HL-60/S4 treated with phorbol 12-myristate 13-acetate at 8.2 ng/mL for 4 days and 3 days (cell line): ENCODE measurements around the gene PCDHA11.
"Not testable (repeated sequence)": the region's sequence is repeated elsewhere in the genome, so short reads cannot be mapped to it uniquely, and the experiment has no call there.

Experiments used
- in situ Hi-C: fragments of 300-500 bp; cut with MboI; formaldehyde crosslinking; loops from 2 replicates; pipeline ENCODE4 v1.15.0; 2022; ENCODE audit warnings: low sequenced_read_pairs

PCDHA11 gene

GRCh38 chr5:140868721-140869554 is at the start of gene PCDHA11:
Gene PCDHA11, plus strand, starts transcription at chr5:140868957. Its CDS starts 147 bp downstream, at chr5:140869104.
- in situ Hi-C loops: no loop called here

- in situ Hi-C loops: no loop called here
These were observed 47.1 kb upstream of the PCDHA11 start, which contains the start of gene PCDHA5 for GRCh38 chr5:140821375-140822280. Gene PCDHA5, plus strand, starts transcription at chr5:140821613.

- in situ Hi-C loops: no loop called here
These were observed 46.5 kb upstream of the PCDHA11 start for GRCh38 chr5:140822281-140822629.

GRCh38 chr5:140822969-140823368 is 45.8 kb upstream of the PCDHA11 start:
- in situ Hi-C loops: not testable (repeated sequence)

- in situ Hi-C loops: no loop called here
These were observed 45.3 kb upstream of the PCDHA11 start for GRCh38 chr5:140823475-140823874.

- in situ Hi-C loops: no loop called here
These were observed 40.9 kb upstream of the PCDHA11 start, which contains the start of gene PCDHA6 for GRCh38 chr5:140827704-140828361. Gene PCDHA6, plus strand, starts transcription at chr5:140827960. Its CDS starts 132 bp downstream, at chr5:140828092.

GRCh38 chr5:140828362-140828737 is 40.4 kb upstream of the PCDHA11 start:
- in situ Hi-C loops: no loop called here

GRCh38 chr5:140829511-140830501 is 39.0 kb upstream of the PCDHA11 start:
- in situ Hi-C loops: not testable (repeated sequence)

GRCh38 chr5:140833993-140834392 is 34.8 kb upstream of the PCDHA11 start, which contains the start of gene PCDHA7:
Gene PCDHA7, plus strand, starts transcription at chr5:140834269. Its CDS starts 115 bp downstream, at chr5:140834384.
- in situ Hi-C loops: no loop called here

- in situ Hi-C loops: not testable (repeated sequence)
These were observed 34.2 kb upstream of the PCDHA11 start for GRCh38 chr5:140834439-140835008.

- in situ Hi-C loops: no loop called here
These were observed 32.9 kb upstream of the PCDHA11 start for GRCh38 chr5:140835622-140836510.

GRCh38 chr5:140840978-140841962 is 27.5 kb upstream of the PCDHA11 start, which contains the start of gene PCDHA8:
Gene PCDHA8, plus strand, starts transcription at chr5:140841187. Its CDS starts 135 bp downstream, at chr5:140841322.
- in situ Hi-C loops: no loop called here

- in situ Hi-C loops: no loop called here
These were observed 25.7 kb upstream of the PCDHA11 start for GRCh38 chr5:140842798-140843733.

- in situ Hi-C loops: not testable (repeated sequence)
These were observed 20.3 kb upstream of the PCDHA11 start, which contains the start of gene PCDHA9 for GRCh38 chr5:140848139-140849102. Gene PCDHA9, plus strand, starts transcription at chr5:140848382. Its CDS starts 114 bp downstream, at chr5:140848496.
